Activated naive CD8-positive, alpha-beta T cell treated with anti-CD3 and anti-CD28 coated beads for 36 hours (primary cell): ENCODE measurements around the gene LPO. TPM values are rescaled to one million over a fixed set of nuclear protein-coding genes. Genes with fewer than 3 reads are reported as not detected.

Experiments used
- DNase-seq: peaks from one replicate; pipeline ENCODE4 v3.0.0; 2021
- H3K27ac Mint-ChIP-seq: one replicate; pipeline ENCODE4 v1.8.0; 2022; ENCODE audit warnings: mild to moderate bottlenecking, moderate library complexity, mixed read lengths
- H3K27me3 Mint-ChIP-seq: one replicate; pipeline ENCODE4 v1.8.0; 2022; ENCODE audit warnings: mild to moderate bottlenecking, mixed read lengths
- H3K36me3 Mint-ChIP-seq: one replicate; pipeline ENCODE4 v1.8.0; 2021; ENCODE audit warnings: mild to moderate bottlenecking, mixed read lengths
- H3K4me1 Mint-ChIP-seq: one replicate; pipeline ENCODE4 v1.8.0; 2021; ENCODE audit warnings: mixed read lengths
- H3K4me3 Mint-ChIP-seq: one replicate; pipeline ENCODE4 v1.8.0; 2022; ENCODE audit warnings: mild to moderate bottlenecking, moderate library complexity, mixed read lengths
- H3K9me3 Mint-ChIP-seq: one replicate; pipeline ENCODE4 v1.8.0; 2022; ENCODE audit warnings: mixed read lengths
- total RNA-seq, 2 experiments: library from RNA; stranded (reverse); gene quantifications; one replicate each; pipeline ENCODE4 v1.2.3, GENCODE V29; 2021

Gene LPO
- not detected for total RNA-seq

DNA sequence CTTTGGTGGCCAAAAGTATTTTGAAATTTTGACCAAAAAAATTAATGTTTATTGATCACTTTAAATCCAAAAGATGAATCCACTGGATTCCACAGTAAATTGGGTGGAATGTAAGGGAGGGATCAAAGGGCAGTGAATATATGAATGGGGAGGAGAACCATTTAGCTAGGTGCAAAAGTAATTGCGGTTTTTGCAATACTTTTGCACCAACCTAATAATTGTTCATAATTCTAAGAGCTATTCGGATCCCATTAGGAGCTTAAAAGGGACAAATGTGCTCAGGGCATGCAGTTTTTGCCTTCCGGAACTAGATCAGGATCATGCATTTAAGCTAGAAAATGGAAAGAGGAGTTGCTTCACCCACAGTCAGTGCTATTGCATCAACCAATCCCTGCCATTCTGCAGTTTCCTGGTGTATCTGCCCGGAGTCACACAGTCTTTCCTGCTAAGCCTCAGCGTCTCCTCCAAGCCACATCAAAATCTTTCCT, at the start of gene LPO:
TSS of gene LPO (plus strand) at position 438 of the 488 bp plus-strand sequence. CDS start 4,396 bp downstream, outside the sequence.
- H3K4me1 Mint-ChIP-seq, result no peaks in the 10 kb centered on the region
- no peak for DNase-seq
- no peaks in the 10 kb centered on the region for H3K36me3 Mint-ChIP-seq
- H3K9me3 Mint-ChIP-seq, result no peaks in the 10 kb centered on the region
- H3K27ac Mint-ChIP-seq, result no peak within 1 kb of the TSS
- H3K4me3 Mint-ChIP-seq, result no peak within 1 kb of the TSS
- H3K27me3 Mint-ChIP-seq, result peaks cover 58% of the 10 kb centered on the region

DNA sequence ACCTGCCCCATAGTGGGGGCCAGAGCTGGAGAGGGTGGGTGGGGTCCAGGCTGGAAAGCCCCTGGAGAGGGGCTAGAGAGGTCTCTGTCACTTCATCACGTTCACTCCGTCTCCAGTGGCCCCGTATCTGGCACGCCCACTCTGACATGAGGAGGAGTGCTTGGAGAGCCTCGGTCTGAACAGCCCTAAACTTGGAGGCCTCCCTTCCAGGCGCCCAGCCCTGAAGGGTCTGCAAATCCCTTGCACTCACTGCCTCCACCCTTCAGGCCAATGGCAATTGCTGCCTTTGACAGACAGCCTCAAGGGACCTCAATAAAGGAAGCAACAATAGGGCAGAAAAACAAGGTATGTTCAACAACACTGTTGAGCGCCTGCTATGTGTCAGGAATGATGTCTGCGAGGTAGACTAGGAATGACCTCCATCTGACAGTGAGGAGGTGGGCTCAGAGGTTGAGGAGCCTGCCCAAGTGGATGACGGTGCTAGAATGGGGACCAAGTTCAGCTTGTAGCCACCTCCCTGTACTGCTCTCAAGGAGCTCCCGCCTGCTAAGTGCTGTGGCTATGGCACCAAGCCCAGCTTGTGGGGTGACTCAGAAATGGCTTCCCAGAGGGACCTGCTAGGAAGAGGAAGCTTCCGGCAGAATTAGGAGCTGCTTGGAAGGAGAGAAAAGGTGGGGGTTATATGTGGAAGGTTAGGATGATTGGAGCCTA, 48.8 kb upstream of the LPO start:
- Mint-ChIP-seq H3K27me3 (peaks cover 18% of the 10 kb centered on the region), H3K9me3 (no peaks in the 10 kb centered on the region), H3K4me3 (no peak overlapping the region), H3K4me1 (no peaks in the 10 kb centered on the region), H3K36me3 (no peaks in the 10 kb centered on the region), H3K27ac (no peak overlapping the region)
- DNase-seq, result no peak

DNA sequence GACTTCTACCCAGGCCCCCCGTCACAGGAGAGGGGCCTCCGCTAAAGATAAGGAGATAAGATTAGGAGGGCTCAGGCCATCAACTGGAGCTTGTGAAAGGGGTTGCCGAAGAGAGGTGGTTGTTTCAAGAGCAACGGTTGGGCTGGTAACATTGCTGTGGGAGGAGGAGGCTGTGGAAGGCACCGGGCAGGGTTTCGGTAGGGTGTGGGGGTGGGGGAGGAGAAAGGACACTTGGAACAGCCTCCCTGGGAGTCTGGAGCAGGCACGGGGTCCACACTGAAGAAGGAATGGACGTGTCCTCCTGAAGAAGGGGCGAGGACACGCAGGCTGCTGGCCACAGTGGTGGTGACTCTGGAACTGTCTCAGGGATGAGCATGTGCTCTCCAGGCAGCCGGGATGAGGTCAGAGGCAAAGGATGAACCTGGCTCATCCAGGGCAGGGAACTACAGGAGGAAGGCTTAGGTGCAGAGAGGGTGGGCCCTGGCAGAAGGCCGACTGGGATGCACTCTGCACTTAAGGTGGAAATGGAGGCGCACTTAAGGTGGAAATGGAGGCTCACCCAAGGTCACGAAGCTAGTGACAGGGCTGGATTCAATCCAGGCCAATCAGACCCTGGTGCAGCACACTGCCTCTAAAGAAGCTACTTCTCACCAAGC, 47.0 kb upstream of the LPO start:
- Mint-ChIP-seq H3K36me3 (no peaks in the 10 kb centered on the region), H3K27me3 (peaks cover 20% of the 10 kb centered on the region), H3K4me3 (no peak overlapping the region), H3K4me1 (no peaks in the 10 kb centered on the region), H3K27ac (no peak overlapping the region), H3K9me3 (no peaks in the 10 kb centered on the region)
- DNase-seq, result no peak

DNA sequence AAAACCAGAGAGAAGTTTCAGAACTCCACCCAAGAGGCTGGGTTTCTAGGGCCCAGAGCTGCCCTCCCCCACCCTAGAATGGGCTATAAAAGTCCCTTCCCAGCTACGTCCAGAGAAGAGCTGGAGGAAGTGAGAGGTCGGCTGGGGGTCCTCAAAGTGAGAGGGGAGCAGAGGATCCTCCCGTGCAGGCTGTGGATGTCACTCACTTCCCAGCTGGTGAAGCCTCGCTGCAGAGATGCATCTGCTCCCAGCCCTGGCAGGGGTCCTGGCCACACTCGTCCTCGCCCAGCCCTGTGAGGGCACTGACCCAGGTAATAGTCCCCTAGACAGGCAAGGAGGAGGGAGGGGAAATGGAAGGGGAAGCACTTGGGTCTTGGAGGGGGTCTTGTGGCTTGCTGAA, 45.8 kb upstream of the LPO start, which contains the start of gene EPX:
TSS of gene EPX (plus strand) at position 115 of the 400 bp plus-strand sequence. CDS start at position 236, 121 bp downstream.
- Mint-ChIP-seq H3K36me3 (no peaks in the 10 kb centered on the region), H3K4me1 (no peaks in the 10 kb centered on the region), H3K27ac (no peak within 1 kb of the TSS), H3K27me3 (peaks cover 27% of the 10 kb centered on the region), H3K9me3 (no peaks in the 10 kb centered on the region), H3K4me3 (no peak within 1 kb of the TSS)
- DNase-seq, result no peak

DNA sequence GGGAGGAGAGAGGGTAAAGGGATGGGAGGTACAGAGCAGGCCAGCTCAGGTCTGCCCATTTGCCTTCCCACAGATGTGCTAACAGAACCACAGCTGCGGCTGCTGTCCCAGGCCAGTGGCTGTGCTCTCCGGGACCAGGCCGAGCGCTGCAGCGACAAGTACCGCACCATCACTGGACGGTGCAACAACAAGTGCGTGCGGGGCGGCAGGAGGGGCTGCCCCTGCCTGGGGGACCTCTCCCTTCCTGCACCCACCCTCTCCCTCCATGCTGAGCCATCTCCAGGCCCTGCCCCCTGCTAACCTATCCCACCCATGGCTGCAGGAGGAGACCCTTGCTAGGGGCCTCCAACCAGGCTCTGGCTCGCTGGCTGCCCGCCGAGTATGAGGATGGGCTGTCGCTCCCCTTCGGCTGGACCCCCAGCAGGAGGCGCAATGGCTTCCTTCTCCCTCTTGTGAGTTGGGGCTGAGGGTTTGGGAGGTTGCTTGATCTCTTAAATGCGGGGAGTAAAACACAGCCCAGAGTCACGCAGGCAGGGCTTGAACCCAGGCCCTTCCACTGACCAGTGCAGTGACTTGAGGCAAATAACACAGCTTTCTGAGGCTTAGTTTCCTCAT, 44.6 kb upstream of the LPO start:
- no peak for DNase-seq
- Mint-ChIP-seq H3K27ac (no peak overlapping the region), H3K27me3 (peaks cover 29% of the 10 kb centered on the region), H3K4me3 (no peak overlapping the region), H3K4me1 (no peaks in the 10 kb centered on the region), H3K9me3 (no peaks in the 10 kb centered on the region), H3K36me3 (no peaks in the 10 kb centered on the region)

DNA sequence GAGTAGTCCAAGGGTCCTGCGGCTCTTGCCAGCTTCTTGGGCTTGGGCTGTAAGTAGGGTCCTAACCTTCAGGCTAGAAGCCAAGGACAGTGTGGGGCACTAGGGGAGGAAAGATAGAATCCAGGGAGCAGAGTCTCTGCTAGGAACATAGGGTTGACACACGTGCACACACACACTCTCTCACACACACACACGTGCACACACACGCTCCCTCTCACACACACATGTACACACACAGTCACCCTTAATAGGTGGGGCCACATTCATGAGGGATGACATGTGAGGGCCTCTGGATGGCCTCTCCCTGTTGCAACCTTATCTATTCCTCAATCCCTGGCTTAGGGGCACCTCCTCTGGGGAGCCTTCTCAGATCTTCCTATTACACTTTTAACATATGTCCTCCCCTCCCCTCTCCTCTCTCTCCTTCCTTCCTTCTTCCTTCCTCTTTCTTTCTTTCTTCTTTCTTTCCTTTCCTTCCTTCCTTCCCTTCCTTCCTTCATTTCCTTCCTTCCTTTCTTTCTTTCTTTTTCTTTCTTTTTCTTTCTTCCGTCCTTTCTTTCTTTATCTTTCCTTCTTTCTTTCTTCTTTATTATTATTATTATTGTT, 42.8 kb upstream of the LPO start:
- Mint-ChIP-seq H3K36me3 (no peaks in the 10 kb centered on the region), H3K4me1 (peaks cover 3% of the 10 kb centered on the region), H3K27me3 (peaks cover 22% of the 10 kb centered on the region), H3K27ac (no peak overlapping the region), H3K4me3 (no peak overlapping the region), H3K9me3 (no peaks in the 10 kb centered on the region)
- DNase-seq, result no peak

DNA sequence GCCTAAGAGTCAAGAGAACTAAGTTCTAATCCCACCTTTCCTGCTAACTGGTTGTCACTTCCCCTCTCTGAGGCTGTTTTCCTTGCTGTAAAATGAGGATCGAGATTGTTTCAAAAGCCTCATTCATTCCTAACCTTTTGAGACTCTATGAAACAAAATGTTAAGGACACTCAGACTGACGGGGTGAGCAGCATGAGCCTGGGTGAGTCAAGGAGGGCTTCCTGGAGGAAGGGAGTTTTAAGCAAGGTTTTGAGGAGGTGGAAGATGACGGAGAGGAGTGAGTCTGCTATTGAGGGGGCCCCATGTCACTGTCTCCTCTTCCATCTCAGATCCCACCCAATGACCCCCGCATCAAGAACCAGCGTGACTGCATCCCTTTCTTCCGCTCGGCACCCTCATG, 41.8 kb upstream of the LPO start:
- Mint-ChIP-seq H3K4me1 (peaks cover 3% of the 10 kb centered on the region), H3K27ac (no peak overlapping the region), H3K27me3 (peaks cover 16% of the 10 kb centered on the region), H3K4me3 (no peak overlapping the region), H3K9me3 (no peaks in the 10 kb centered on the region), H3K36me3 (no peaks in the 10 kb centered on the region)
- DNase-seq, result no peak

DNA sequence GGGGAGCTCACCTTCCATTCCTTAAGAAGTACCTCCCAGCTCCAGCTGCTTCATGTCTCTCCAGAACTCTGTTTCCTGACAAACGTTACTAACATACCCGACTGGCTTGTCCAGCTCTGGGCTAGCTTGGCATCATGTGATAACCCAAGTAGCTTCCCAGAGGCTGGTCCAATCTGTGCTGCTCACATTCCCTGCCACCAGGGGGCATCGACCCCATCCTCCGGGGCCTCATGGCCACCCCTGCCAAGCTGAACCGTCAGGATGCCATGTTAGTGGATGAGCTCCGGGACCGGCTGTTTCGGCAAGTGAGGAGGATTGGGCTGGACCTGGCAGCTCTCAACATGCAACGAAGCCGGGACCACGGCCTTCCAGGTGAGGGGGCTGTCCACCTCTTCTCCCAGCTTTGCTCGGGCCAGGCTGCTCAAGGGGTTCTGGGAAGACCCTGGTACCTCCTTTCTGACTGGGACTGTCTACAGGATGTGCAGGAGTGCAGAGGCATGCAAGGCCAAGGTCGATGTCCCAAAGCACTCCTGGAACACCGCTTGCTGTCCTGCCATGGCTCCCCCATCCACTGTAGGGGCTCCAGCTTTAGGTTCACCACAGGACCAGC, 38.3 kb upstream of the LPO start:
- Mint-ChIP-seq H3K4me1 (peaks cover 3% of the 10 kb centered on the region), H3K9me3 (no peaks in the 10 kb centered on the region), H3K27ac (no peak overlapping the region), H3K36me3 (no peaks in the 10 kb centered on the region), H3K4me3 (no peak overlapping the region), H3K27me3 (peaks cover 16% of the 10 kb centered on the region)
- DNase-seq, result peak; percentile 60

DNA sequence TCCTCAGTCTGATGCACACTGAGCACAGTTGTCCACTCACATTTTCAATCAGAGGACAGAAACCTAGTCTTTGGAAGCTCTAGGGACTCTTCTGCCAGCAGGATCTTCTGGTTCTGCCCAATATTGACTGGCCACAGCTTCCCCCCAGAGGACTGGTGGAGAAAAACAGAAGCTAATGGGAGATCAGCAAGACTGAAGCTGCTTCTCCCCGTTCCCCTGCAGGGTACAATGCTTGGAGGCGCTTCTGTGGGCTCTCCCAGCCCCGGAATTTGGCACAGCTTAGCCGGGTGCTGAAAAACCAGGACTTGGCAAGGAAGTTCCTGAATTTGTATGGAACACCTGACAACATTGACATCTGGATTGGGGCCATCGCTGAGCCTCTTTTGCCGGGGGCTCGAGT, 35.5 kb upstream of the LPO start:
- no peak for DNase-seq
- Mint-ChIP-seq H3K27ac (no peak overlapping the region), H3K4me3 (no peak overlapping the region), H3K36me3 (no peaks in the 10 kb centered on the region), H3K27me3 (peaks cover 7% of the 10 kb centered on the region), H3K4me1 (peaks cover 3% of the 10 kb centered on the region), H3K9me3 (no peaks in the 10 kb centered on the region)

DNA sequence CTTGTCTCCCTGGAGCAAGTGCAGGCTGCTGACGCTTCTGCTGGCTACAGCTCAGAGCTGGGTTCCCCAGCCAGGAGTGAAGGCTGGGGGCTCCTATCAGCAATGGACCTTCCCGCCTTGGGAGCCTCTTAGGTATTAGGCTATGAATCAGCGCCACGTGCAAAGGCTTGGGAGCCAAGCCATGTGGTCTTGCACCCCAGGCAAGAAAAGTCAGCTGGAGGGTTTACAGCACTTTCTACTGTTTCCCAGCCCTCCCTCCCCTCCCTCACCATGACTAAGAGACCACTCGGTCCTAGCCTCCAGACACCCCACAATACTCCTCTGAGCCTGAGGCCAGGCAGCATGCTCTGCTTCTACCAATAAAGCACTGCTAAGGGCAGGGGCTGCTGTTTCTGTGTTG, 33.6 kb upstream of the LPO start:
- Mint-ChIP-seq H3K27me3 (no peaks in the 10 kb centered on the region), H3K36me3 (peaks cover 2% of the 10 kb centered on the region), H3K4me3 (no peak overlapping the region), H3K9me3 (no peaks in the 10 kb centered on the region), H3K4me1 (peaks cover 3% of the 10 kb centered on the region), H3K27ac (no peak overlapping the region)
- DNase-seq, result no peak

DNA sequence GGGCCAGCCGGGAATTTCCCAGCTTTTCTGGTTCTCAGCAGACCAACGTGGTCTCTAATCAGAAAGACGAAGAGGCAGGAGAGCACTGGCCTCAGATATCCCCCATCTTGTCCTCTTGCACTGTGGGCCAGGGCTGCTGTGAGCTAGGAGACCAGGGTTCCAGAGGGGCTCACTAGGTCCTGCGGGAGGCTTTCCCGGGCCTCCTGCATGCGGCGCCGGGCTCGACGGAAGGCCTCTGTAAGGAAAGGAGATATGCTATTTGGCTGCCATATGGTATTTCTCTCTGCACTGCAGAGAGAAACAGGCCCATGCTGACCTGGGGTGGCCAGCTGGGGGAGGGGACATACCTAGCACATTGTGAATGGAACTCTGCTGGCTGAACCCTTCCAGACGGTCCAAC, 32.4 kb upstream of the LPO start:
- H3K27ac Mint-ChIP-seq, result no peak overlapping the region
- H3K27me3 Mint-ChIP-seq, result no peaks in the 10 kb centered on the region
- no peak overlapping the region for H3K4me3 Mint-ChIP-seq
- H3K9me3 Mint-ChIP-seq, result no peaks in the 10 kb centered on the region
- peaks cover 3% of the 10 kb centered on the region for H3K36me3 Mint-ChIP-seq
- H3K4me1 Mint-ChIP-seq, result no peaks in the 10 kb centered on the region
- no peak for DNase-seq

DNA sequence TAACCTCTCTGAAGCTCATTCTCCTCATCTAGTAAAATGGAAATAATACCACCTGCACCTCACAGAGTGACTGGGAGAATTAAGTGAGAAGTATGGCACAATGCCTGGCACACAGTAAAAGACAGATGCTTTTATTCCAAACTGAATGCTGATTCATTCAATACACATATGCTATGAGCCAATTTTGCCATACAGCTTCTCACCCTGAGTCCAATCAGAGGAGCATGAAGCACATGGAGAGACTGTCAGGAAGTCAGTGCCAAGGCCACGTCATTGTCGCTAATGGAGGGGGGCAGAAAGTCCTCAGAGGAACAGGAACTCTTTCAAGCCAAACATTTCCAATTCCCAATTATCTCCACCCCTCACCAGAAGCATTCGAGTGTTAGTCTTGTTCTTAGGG, 30.9 kb upstream of the LPO start:
- no peak for DNase-seq
- Mint-ChIP-seq H3K27ac (no peak overlapping the region), H3K4me1 (no peaks in the 10 kb centered on the region), H3K4me3 (no peak overlapping the region), H3K9me3 (no peaks in the 10 kb centered on the region), H3K27me3 (no peaks in the 10 kb centered on the region), H3K36me3 (peaks cover 7% of the 10 kb centered on the region)

DNA sequence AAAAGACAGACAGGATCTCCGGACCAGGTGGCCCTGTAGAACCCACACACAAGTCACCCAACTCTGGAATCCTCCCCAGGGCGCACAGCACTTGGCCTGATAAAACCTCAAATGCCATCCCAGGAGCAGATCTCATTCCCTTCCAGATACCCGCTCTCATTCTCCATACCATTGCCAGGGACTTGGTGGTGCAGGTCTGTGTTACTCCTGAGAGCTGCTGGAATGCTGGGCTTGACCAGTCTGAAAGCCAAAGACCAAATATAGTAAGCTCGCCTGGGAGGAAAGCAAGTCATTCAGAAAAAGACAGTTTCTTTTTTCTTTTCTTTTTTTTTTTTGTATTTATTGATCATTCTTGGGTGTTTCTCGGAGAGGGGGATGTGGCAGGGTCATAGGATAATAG, 30.0 kb upstream of the LPO start:
- Mint-ChIP-seq H3K9me3 (no peaks in the 10 kb centered on the region), H3K4me3 (no peak overlapping the region), H3K27ac (no peak overlapping the region), H3K27me3 (no peaks in the 10 kb centered on the region), H3K36me3 (peaks cover 7% of the 10 kb centered on the region), H3K4me1 (no peaks in the 10 kb centered on the region)
- no peak for DNase-seq

DNA sequence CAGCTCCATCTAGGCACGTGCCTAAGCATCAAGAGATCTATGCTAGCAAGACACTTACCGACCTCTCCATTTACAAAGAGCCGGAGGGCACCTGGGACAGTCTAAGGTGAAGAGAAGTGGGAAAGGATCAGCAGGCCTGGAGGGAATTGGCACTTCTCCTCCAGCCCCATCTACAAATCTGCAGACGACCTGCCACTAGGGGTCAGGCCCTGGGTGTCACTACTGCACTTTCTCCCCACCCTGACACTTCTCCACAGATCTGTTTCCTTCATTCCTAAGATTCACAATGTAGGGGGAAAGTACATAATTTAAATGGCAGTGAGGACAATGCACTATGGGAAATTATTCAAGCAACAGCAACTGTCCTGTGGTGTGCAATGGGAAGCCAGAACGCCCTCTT, 27.5 kb upstream of the LPO start:
- H3K27ac Mint-ChIP-seq, result no peak overlapping the region
- H3K4me3 Mint-ChIP-seq, result no peak overlapping the region
- no peaks in the 10 kb centered on the region for H3K4me1 Mint-ChIP-seq
- H3K9me3 Mint-ChIP-seq, result no peaks in the 10 kb centered on the region
- no peak for DNase-seq
- H3K36me3 Mint-ChIP-seq, result peaks cover 11% of the 10 kb centered on the region
- H3K27me3 Mint-ChIP-seq, result no peaks in the 10 kb centered on the region

DNA sequence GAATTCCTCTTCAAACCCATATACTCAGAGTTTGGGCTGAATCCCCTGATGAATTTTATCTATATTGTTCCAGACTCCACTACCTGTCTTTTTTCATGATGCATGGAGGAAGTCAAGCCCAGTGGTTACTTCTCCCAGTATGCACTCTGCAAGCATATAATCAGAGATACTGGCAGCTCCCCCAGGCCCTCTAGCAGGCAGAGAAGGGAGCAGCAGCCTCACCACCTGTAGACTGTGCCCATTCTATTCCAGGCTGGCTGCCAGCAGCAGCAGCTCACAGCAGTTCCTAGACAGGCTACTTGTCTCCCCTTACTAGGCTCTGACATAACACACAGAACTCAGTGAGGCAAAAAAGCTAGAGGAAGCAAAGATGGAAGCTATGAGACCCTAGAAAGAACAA, 22.7 kb upstream of the LPO start:
- no peaks in the 10 kb centered on the region for H3K9me3 Mint-ChIP-seq
- H3K4me3 Mint-ChIP-seq, result no peak overlapping the region
- peaks cover 16% of the 10 kb centered on the region for H3K4me1 Mint-ChIP-seq
- H3K27ac Mint-ChIP-seq, result no peak overlapping the region
- H3K27me3 Mint-ChIP-seq, result no peaks in the 10 kb centered on the region
- H3K36me3 Mint-ChIP-seq, result peaks cover 7% of the 10 kb centered on the region
- DNase-seq, result no peak
